ENCODE measurements around the gene EGFL8.
"Not testable (repeated sequence)": the region's sequence is repeated elsewhere in the genome, so short reads cannot be mapped to it uniquely, and the experiment has no call there.

EGFL8 gene

GRCh38 chr6:32185681-32186131 is 21.3 kb downstream of the EGFL8 start:
- DNase-seq: peak; percentile 95

- DNase-seq: not testable (repeated sequence)
Measured at GRCh38 chr6:32186151-32186840, 21.9 kb downstream of the EGFL8 start.

GRCh38 chr6:32187009-32187709 is 22.8 kb downstream of the EGFL8 start:
- no peak for DNase-seq

- DNase-seq: not testable (repeated sequence)
Measured at GRCh38 chr6:32187725-32188380, 23.5 kb downstream of the EGFL8 start.

GRCh38 chr6:32188381-32189068 is 24.1 kb downstream of the EGFL8 start:
- DNase-seq: no peak

- no peak for DNase-seq
Measured at GRCh38 chr6:32189069-32189741, 24.8 kb downstream of the EGFL8 start.

- DNase-seq: no peak
Measured at GRCh38 chr6:32189742-32190053, 25.3 kb downstream of the EGFL8 start.

GRCh38 chr6:32190054-32190851 is 25.9 kb downstream of the EGFL8 start, which contains the start of gene PBX2:
TSS of gene PBX2 (minus strand) at chr6:32190202. CDS start at chr6:32189915, 287 bp downstream.
- DNase-seq: peak; percentile 98

GRCh38 chr6:32190911-32191677 is 26.7 kb downstream of the EGFL8 start:
- no peak for DNase-seq

GRCh38 chr6:32191696-32192607 is 27.6 kb downstream of the EGFL8 start:
- no peak for DNase-seq

- peak; percentile 93 for DNase-seq
Measured at GRCh38 chr6:32192608-32193039, 28.2 kb downstream of the EGFL8 start, which contains the start of gene GPSM3. TSS of gene GPSM3 (minus strand) at chr6:32192643. CDS start at chr6:32192513, 130 bp downstream.

GRCh38 chr6:32193096-32193495 is 28.7 kb downstream of the EGFL8 start:
- not testable (repeated sequence) for DNase-seq

GRCh38 chr6:32194388-32194787 is 30.0 kb downstream of the EGFL8 start:
- DNase-seq: no peak

GRCh38 chr6:32194825-32195651 is 30.6 kb downstream of the EGFL8 start:
- peak; percentile 85 for DNase-seq

GRCh38 chr6:32195652-32195901 is 31.2 kb downstream of the EGFL8 start:
- peak; percentile 100 for DNase-seq

GRCh38 chr6:32195902-32196681 is 31.7 kb downstream of the EGFL8 start:
- peak; percentile 92 for DNase-seq

GRCh38 chr6:32196682-32197616 is 32.6 kb downstream of the EGFL8 start:
- DNase-seq: no peak
